ENCODE data around the gene DNAAF8. TPM values are rescaled to one million over a fixed set of nuclear protein-coding genes. Genes with fewer than 3 reads are reported as not detected.

The DNAAF8 gene
- polyA plus RNA-seq, 1 of the 3 experiments (the other 2 are of a cell fraction), result 3.1 TPM

DNA sequence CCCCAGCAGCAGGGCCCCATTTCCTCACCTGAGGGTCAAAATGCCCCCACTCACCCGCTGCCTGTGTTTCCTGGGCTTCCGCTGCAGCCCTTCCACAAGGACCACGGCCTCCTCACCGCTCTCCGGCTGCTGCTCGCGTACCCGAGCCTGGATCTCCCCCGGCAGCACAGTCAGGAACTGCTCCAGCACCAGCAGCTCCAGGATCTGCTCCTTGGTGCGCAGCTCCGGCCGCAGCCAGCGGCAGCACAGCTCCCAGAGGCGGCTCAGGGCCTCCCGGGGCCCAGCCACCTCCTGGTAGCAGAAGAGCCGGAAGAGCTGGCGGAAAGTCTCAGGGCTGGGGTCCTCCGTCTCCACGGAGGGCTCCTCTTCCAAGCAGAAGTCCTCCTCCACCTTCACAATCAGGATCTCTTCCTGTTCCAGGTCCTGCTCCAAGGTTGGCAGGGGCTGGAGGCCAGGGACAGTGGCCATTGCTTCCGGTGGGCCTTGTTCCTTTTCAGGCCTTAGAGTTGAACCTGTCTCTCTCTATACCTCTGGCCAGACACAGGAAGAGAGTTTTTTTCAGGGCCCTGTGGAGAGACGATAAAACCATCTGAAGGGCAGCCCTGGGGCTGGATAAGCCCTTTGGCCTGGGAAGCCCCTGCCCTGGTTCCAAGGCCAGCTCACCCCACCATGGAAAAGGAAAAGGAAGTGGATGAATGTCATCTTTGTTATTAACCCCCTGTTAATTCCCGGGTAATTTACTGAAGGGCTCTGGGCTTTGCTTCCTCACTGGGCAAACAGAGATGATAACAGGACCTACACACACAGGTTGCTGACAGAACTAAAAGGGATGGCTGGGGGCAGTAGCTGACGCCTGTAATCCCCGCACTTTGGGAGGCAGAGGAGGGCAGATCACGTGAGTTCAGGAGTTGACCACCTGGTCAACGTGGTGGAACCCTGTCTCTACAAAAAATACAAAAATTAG is 31.5 kb downstream of the DNAAF8 start (continued):
- TF ChIP-seq, protein P1, sequence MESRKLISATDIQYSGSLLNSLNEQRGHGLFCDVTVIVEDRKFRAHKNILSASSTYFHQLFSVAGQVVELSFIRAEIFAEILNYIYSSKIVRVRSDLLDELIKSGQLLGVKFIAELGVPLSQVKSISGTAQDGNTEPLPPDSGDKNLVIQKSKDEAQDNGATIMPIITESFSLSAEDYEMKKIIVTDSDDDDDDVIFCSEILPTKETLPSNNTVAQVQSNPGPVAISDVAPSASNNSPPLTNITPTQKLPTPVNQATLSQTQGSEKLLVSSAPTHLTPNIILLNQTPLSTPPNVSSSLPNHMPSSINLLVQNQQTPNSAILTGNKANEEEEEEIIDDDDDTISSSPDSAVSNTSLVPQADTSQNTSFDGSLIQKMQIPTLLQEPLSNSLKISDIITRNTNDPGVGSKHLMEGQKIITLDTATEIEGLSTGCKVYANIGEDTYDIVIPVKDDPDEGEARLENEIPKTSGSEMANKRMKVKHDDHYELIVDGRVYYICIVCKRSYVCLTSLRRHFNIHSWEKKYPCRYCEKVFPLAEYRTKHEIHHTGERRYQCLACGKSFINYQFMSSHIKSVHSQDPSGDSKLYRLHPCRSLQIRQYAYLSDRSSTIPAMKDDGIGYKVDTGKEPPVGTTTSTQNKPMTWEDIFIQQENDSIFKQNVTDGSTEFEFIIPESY (IDR thresholded peaks at IDR 0.05; ENCODE audit: borderline replicate concordance, low read depth), result no peak
- TF ChIP-seq MEF2A (IDR thresholded peaks at IDR 0.05; ENCODE audit: borderline replicate concordance, low read depth), result no peak
- no peak for TF ChIP-seq FOXM1 (IDR thresholded peaks at IDR 0.05; ENCODE audit: low read depth)
- no peak for TF ChIP-seq FOXJ3 (CRISPR knock-in tag; IDR thresholded peaks at IDR 0.05)

GRCh38 chr16:4766875-4767628 is 32.7 kb downstream of the DNAAF8 start, which contains the start of gene ZNF500:
TSS of gene ZNF500 (minus strand) at chr16:4767162. CDS start at chr16:4765978, 1,184 bp downstream.
- Histone ChIP-seq H2AFZ (ENCODE audit: low read depth) (peak within 1 kb of the TSS; percentile 90), H3K27ac (ENCODE audit: low read depth in 2 of 2, low read length in 1 of 2) (peak within 1 kb of the TSS; percentile 54 to 79), H3K4me3 (ENCODE audit: low read depth in 2 of 2, low read length in 1 of 2) (peak within 1 kb of the TSS; percentile 71 to 94), H3K9ac (peak within 1 kb of the TSS; percentile 97), H3F3A (replicated peaks; ENCODE audit: insufficient read depth) (peaks cover 6% of the 10 kb centered on the region), H3K79me2 (ENCODE audit: insufficient read depth) (peaks cover 40% of the 10 kb centered on the region), H3K9me3 (no peaks in the 10 kb centered on the region), H3K4me1 (ENCODE audit: control insufficient read depth in 1 of 2, insufficient read depth in 2 of 2, low read depth in 1 of 2, low read length in 1 of 2) (peaks cover 5 to 20% of the 10 kb centered on the region in 2 experiments; a peak in 2 of 4 replicates), H3K36me3 (replicated peaks in 1 of 2; ENCODE audit: control insufficient read depth in 1 of 2, insufficient read depth in 2 of 2, low read length in 1 of 2) (peaks cover 5 to 18% of the 10 kb centered on the region in 2 experiments), H4K20me1 (ENCODE audit: insufficient read depth) (no peaks in the 10 kb centered on the region), H3K9me2 (no peaks in the 10 kb centered on the region), H3K4me2 (peak within 1 kb of the TSS; percentile 84), H3K27me3 (ENCODE audit: insufficient read depth) (no peaks in the 10 kb centered on the region)
- POLR2A ChIA-PET, result interaction anchor here (2.7 to 2.8 kb wide), 2 partner anchors 32 to 35 kb away, joined by 7 to 16 read pairs; partner anchors contain the start of genes ANKS3 and DNAAF8
- 5% methylated on average over 37 of the region's 72 CpGs for WGBS (ENCODE audit: low lambda C conversion rate)
- DNase-seq, result peak; percentile 97
- CTCF ChIA-PET, result no interaction called here
- no peak for TF ChIP-seq RAD21 (IDR thresholded peaks at IDR 0.05; ENCODE audit: low read length)
- TF ChIP-seq EP300 (IDR thresholded peaks at IDR 0.05; ENCODE audit: borderline replicate concordance in 1 of 2, low read depth in 1 of 2, low read length in 1 of 2), result no peak
- TF ChIP-seq, protein P2, sequence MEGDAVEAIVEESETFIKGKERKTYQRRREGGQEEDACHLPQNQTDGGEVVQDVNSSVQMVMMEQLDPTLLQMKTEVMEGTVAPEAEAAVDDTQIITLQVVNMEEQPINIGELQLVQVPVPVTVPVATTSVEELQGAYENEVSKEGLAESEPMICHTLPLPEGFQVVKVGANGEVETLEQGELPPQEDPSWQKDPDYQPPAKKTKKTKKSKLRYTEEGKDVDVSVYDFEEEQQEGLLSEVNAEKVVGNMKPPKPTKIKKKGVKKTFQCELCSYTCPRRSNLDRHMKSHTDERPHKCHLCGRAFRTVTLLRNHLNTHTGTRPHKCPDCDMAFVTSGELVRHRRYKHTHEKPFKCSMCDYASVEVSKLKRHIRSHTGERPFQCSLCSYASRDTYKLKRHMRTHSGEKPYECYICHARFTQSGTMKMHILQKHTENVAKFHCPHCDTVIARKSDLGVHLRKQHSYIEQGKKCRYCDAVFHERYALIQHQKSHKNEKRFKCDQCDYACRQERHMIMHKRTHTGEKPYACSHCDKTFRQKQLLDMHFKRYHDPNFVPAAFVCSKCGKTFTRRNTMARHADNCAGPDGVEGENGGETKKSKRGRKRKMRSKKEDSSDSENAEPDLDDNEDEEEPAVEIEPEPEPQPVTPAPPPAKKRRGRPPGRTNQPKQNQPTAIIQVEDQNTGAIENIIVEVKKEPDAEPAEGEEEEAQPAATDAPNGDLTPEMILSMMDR (IDR thresholded peaks at IDR 0.05), result no peak
- TF ChIP-seq YY1 (IDR thresholded peaks at IDR 0.05; ENCODE audit: low read depth), result peak; percentile 63; the same call in 1 of the 2 replicates
- no peak for TF ChIP-seq RXRA (IDR thresholded peaks at IDR 0.05; ENCODE audit: borderline replicate concordance, low read depth)
- TF ChIP-seq SMC3 (IDR thresholded peaks at IDR 0.05; ENCODE audit: low read depth, low read length), result no peak
- no peak for TF ChIP-seq USF1 (IDR thresholded peaks at IDR 0.05; ENCODE audit: borderline replicate concordance, low read depth)
- TF ChIP-seq, protein P3, sequence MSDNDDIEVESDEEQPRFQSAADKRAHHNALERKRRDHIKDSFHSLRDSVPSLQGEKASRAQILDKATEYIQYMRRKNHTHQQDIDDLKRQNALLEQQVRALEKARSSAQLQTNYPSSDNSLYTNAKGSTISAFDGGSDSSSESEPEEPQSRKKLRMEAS (IDR thresholded peaks at IDR 0.05; ENCODE audit: low read depth), result no peak; the same call in 1 of the 2 replicates
- TF ChIP-seq MEF2A (IDR thresholded peaks at IDR 0.05; ENCODE audit: borderline replicate concordance, low read depth), result no peak
- TF ChIP-seq NFIC (IDR thresholded peaks at IDR 0.05; ENCODE audit: borderline replicate concordance), result no peak
- peak; percentile 95 for TF ChIP-seq CHD2 (IDR thresholded peaks at IDR 0.05; ENCODE audit: low read length, partially characterized antibody)
- TF ChIP-seq RCOR1 (IDR thresholded peaks at IDR 0.05; ENCODE audit: low read length), result no peak; the same call in 1 of the 2 replicates
- no peak for TF ChIP-seq REST (IDR thresholded peaks at IDR 0.05; ENCODE audit: low read depth, low read length)
- TF ChIP-seq, protein P4, sequence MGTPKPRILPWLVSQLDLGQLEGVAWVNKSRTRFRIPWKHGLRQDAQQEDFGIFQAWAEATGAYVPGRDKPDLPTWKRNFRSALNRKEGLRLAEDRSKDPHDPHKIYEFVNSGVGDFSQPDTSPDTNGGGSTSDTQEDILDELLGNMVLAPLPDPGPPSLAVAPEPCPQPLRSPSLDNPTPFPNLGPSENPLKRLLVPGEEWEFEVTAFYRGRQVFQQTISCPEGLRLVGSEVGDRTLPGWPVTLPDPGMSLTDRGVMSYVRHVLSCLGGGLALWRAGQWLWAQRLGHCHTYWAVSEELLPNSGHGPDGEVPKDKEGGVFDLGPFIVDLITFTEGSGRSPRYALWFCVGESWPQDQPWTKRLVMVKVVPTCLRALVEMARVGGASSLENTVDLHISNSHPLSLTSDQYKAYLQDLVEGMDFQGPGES (IDR thresholded peaks at IDR 0.05; ENCODE audit: low read depth, low read length), result no peak

Data from SK-N-SH (cell line).